ENCODE results near the gene TASOR2. TPM values are rescaled to one million over a fixed set of nuclear protein-coding genes. Genes with fewer than 3 reads are reported as not detected.

The TASOR2 gene
- total RNA-seq, 4 donors from 2014 or later: 51.8 to 71.8 (median 64.2) TPM

DNA sequence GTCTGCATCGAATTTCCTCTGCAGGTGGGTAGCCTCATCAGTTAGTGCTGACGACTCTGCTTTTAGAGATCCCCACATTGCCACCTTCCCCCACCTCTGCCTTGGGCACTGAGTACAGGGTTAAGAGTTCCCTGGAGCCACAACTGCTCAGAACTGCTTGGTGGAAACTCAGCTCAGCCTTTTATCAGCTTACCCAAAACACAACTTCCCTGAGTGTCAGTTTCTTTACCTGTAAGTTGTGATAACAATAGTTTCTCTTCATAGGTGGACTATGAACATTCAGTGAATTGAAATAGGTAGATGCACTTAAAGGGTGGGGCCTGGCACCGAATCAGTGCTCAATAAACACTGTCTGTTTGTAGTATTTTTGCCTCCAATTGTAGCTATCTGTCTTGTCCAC is 29.5 kb upstream of the TASOR2 start:
- ATAC-seq: no peak
- Histone ChIP-seq H3K4me1 (peaks cover 0 to 53% (median 3%) of the 10 kb centered on the region in 3 donors), H3K4me3 (no peak overlapping the region), H3K27me3 (no peaks in the 10 kb centered on the region), H3K9me3 (no peaks in the 10 kb centered on the region), H3K27ac (no peak overlapping the region), H3K36me3 (peaks cover 0 to 28% of the 10 kb centered on the region in 2 donors)
- 64 to 76% methylated on average over 2 to 3 of the region's 3 CpGs for WGBS, 2 donors (ENCODE audit: low coverage in 1 of 2)
- TF ChIP-seq POLR2A (IDR thresholded peaks at IDR 0.05) (no peak), EP300 (IDR thresholded peaks at IDR 0.05) (no peak), POLR2AphosphoS5 (IDR thresholded peaks at IDR 0.05) (no peak)
- TF ChIP-seq, protein P1, sequence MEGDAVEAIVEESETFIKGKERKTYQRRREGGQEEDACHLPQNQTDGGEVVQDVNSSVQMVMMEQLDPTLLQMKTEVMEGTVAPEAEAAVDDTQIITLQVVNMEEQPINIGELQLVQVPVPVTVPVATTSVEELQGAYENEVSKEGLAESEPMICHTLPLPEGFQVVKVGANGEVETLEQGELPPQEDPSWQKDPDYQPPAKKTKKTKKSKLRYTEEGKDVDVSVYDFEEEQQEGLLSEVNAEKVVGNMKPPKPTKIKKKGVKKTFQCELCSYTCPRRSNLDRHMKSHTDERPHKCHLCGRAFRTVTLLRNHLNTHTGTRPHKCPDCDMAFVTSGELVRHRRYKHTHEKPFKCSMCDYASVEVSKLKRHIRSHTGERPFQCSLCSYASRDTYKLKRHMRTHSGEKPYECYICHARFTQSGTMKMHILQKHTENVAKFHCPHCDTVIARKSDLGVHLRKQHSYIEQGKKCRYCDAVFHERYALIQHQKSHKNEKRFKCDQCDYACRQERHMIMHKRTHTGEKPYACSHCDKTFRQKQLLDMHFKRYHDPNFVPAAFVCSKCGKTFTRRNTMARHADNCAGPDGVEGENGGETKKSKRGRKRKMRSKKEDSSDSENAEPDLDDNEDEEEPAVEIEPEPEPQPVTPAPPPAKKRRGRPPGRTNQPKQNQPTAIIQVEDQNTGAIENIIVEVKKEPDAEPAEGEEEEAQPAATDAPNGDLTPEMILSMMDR (IDR thresholded peaks at IDR 0.05): no peak

DNA sequence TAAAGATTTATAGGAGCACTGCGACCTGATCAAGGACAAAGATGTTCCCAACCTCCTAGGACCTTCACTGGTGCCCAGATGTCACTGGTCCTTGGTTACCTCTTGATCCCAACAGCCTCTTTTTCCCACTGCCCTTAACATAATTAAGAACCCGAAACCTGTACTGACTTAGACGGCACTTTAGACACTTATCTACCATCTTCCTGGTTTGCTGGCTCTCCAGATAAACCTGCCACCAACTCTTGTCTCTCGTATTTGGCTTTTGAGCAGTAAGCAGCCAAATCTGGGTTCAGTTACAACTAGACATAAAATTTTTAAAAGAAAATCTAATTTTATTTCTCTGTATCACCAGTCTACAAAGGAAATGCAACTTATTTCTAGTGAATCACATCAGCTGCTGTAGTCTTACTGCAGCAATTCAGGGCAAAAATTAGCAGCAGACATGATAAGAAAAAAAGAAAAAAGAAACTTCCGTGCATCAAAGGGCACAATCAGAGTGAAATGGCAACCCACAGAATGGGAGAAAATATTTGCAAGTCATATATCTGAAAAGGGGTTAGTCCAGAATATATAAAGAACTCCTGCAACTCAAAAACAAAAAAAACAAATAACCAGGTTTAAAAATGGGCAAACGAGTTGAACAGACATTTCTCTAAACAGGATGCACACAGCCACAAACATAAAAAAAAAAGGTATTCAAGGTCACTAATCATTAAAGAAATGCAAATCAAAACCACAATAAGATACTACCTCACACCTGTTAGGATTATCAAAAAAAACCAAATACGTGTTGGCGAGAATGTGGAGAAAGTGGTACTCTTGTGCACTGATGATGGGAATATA is 27.7 kb upstream of the TASOR2 start:
- Histone ChIP-seq H3K27me3 (no peaks in the 10 kb centered on the region), H3K27ac (no peak overlapping the region), H3K9me3 (no peaks in the 10 kb centered on the region), H3K4me1 (peaks cover 0 to 57% (median 0%) of the 10 kb centered on the region in 3 donors), H3K36me3 (peaks cover 0 to 14% of the 10 kb centered on the region in 2 donors), H3K4me3 (no peak overlapping the region)
- WGBS, 2 donors (ENCODE audit: low coverage in 1 of 2): 80 to 90% methylated on average over 7 to 8 of the region's 8 CpGs
- TF ChIP-seq, protein P1 (IDR thresholded peaks at IDR 0.05): no peak
- TF ChIP-seq EP300 (IDR thresholded peaks at IDR 0.05) (no peak), POLR2AphosphoS5 (IDR thresholded peaks at IDR 0.05) (no peak)
- no peak for ATAC-seq

DNA sequence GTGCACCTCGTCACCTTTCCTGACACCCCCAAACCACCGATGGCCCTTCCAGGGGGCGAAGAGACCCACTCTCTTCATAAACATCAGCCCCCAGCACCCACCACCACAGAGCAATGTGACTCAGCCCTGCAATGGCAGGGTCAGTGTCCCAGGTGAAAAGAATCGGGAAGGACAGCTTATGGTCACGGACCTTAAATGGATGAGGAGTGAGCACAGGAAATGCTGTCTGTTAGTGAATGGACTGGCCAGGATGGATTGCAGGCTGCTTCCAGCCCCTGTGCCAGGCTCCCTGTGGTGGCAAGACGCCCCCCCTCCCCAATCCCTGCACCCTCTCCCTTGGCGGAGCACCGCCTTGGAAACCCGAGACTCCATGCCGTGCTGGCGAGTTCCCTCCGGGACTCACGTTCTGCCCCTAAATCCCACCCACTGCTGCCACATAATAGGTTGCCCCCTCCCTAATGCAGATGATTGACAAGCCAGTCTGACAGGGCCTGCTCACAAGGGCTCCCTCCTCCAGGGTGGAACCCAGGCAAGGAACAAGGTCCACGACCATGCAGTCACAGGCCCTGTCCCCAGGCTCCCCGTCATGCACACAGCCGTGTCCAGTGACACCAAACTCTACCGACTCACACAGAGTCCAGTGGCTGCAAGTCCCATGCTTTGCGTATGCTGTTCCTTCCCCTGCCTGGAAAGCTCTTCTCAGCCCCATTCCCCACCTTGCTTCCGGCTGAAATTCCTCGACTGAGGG is 25.6 kb upstream of the TASOR2 start:
- peaks cover 0 to 5% of the 10 kb centered on the region in 2 donors for H3K36me3 ChIP-seq
- no peaks in the 10 kb centered on the region for H3K9me3 ChIP-seq
- ATAC-seq: no peak
- peaks cover 0 to 51% (median 0%) of the 10 kb centered on the region in 3 donors for H3K4me1 ChIP-seq
- H3K27ac ChIP-seq: no peak overlapping the region
- TF ChIP-seq POLR2A (IDR thresholded peaks at IDR 0.05) (no peak), EP300 (IDR thresholded peaks at IDR 0.05) (no peak), POLR2AphosphoS5 (IDR thresholded peaks at IDR 0.05) (no peak)
- TF ChIP-seq, protein P1 (IDR thresholded peaks at IDR 0.05): no peak
- H3K27me3 ChIP-seq: no peaks in the 10 kb centered on the region
- no peak overlapping the region for H3K4me3 ChIP-seq
- 65 to 74% methylated on average over 3 to 12 of the region's 20 CpGs for WGBS, 2 donors (ENCODE audit: low coverage in 1 of 2)

DNA sequence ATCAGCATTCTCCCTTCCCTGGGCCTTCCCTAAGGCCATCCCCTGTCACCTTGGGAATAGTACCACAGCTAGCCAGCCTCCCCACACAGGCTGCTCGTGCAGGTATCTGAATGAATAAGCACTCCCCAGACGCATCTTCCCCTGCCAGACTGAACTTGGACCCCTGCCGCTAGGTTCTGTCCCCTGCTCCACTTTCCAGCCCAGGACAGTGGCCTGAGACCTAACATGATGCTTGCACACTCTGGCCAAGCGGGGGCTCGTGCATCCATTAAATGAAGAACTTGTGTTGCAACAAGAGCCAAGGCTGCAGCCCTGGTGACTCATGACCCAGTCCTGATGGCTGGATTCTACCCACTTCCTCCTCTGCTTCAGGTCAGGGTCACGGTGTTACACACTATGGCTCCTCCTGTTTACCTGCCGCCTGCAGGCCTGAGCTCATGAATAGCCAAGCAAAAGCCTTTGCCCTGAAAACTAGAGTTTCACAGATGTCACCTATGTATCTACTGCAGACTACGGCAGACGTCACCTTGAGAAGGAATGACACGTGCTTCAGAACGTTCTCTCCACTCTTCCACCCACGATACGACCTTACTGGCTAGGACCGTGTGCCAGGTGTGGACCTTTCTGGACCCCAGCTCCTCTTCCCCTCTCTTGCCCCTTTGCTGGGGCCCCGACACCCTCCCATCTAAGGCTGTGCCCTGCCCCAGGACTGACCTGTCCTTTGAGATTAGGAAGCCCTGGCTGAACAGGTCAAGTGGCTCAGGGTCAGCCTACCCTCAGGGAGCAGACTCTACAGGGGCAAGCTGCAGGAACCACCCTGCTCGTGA is 24.7 kb upstream of the TASOR2 start:
- peaks cover 0 to 5% of the 10 kb centered on the region in 2 donors for H3K36me3 ChIP-seq
- WGBS, 2 donors (ENCODE audit: low coverage in 1 of 2): 48 to 65% methylated on average over 9 to 14 of the region's 16 CpGs
- H3K9me3 ChIP-seq: no peaks in the 10 kb centered on the region
- peaks cover 0 to 54% (median 0%) of the 10 kb centered on the region in 3 donors for H3K4me1 ChIP-seq
- ATAC-seq: peak; percentile 74
- H3K4me3 ChIP-seq: no peak overlapping the region
- H3K27ac ChIP-seq: no peak overlapping the region
- no peaks in the 10 kb centered on the region for H3K27me3 ChIP-seq
- TF ChIP-seq POLR2A (IDR thresholded peaks at IDR 0.05) (no peak), EP300 (IDR thresholded peaks at IDR 0.05) (no peak), POLR2AphosphoS5 (IDR thresholded peaks at IDR 0.05) (no peak)
- TF ChIP-seq, protein P1 (IDR thresholded peaks at IDR 0.05): no peak
